ENCODE results near the gene CBFA2T2.
"Not testable (repeated sequence)": the region's sequence is repeated elsewhere in the genome, so short reads cannot be mapped to it uniquely, and the experiment has no call there.

The CBFA2T2 gene

DNA sequence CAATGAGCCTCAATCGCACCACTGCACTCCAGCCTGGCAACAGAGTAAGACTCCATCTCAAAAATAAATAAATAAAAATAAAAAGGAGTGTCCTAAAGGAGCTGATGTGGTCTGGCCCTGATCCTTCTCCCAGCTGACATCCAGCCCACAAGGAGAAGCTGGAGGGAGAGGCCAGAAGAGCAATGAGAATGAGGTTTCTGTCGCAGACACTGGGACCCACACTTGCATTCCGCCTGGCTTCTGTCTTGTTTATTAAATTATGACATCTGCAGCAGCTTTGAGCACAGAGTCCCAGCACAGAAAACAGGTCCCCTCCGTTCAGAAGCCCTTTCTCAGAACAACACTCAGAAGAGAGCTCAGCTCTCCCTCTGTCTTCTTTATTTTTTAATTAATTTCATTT is 206.6 kb downstream of the CBFA2T2 start:
- Histone ChIP-seq H2AK5ac (ENCODE audit: low read length) (no peak overlapping the region), H4K12ac (ENCODE audit: low read depth, low read length) (no peak overlapping the region), H3K4me1 (ENCODE audit: control insufficient read depth in 1 of 2, insufficient read depth in 2 of 2, low read length in 2 of 2) (no peaks in the 10 kb centered on the region), H3K79me2 (ENCODE audit: control insufficient read depth, insufficient read depth, low read length, poor library complexity) (no peaks in the 10 kb centered on the region), H3K9ac (ENCODE audit: low read length) (no peak overlapping the region), H3K18ac (ENCODE audit: low read length) (no peak overlapping the region), H2AFZ (ENCODE audit: insufficient read depth, low read length, poor library complexity) (no peak overlapping the region), H3K4me3 (ENCODE audit: low read depth, low read length) (no peak overlapping the region), H3K79me1 (ENCODE audit: low read length) (no peaks in the 10 kb centered on the region), H2BK120ac (ENCODE audit: insufficient read depth, low read length, poor library complexity) (no peak overlapping the region), H3K4ac (ENCODE audit: low read depth, low read length) (no peak overlapping the region), H3K4me2 (ENCODE audit: low read length) (no peak overlapping the region), H3K14ac (ENCODE audit: low read length) (no peak overlapping the region), H3K23ac (ENCODE audit: low read length) (no peak overlapping the region), H4K91ac (ENCODE audit: low read depth, low read length) (no peak overlapping the region), H2BK12ac (ENCODE audit: low read length) (no peak overlapping the region), H3K9me3 (ENCODE audit: insufficient read depth, low read depth, low read length) (peaks cover 7% of the 10 kb centered on the region), H3K27me3 (ENCODE audit: insufficient read depth, low read length) (no peaks in the 10 kb centered on the region), H3K27ac (ENCODE audit: low read depth, low read length) (no peak overlapping the region), H3K36me3 (ENCODE audit: control insufficient read depth in 1 of 2, insufficient read depth in 2 of 2, low read length in 2 of 2) (no peaks in the 10 kb centered on the region), H4K8ac (ENCODE audit: low read depth, low read length) (no peak overlapping the region), H2BK5ac (ENCODE audit: low read depth, low read length, poor library complexity) (no peak overlapping the region)
- DNase-seq, result no peak
- WGBS (ENCODE audit: extremely low coverage, insufficient coverage, insufficient read length), result no CpG with 5 or more reads among the region's 4 CpGs

DNA sequence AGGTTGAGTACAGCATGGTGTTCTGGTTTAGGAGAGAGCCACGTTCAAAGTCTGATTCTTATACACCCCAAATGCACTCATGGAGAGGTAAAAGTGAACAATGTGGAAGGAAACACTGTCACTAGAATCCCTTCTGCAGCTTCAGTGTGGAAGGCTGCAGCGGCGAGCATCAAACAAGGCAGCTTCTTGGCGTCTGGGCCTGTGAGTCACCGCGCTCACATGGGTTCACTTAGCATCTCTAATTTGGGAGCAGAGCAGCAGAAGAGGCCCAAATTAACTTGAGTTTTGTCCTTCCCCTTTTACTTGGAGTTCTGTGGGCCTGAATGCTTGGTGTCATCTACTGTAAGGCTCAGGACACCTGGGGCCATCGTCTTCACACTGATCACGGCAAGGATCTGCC is 207.2 kb downstream of the CBFA2T2 start:
- H3K23ac ChIP-seq (ENCODE audit: low read length), result no peak overlapping the region
- H3K9ac ChIP-seq (ENCODE audit: low read length), result no peak overlapping the region
- H4K91ac ChIP-seq (ENCODE audit: low read depth, low read length), result no peak overlapping the region
- H3K4me3 ChIP-seq (ENCODE audit: low read depth, low read length), result no peak overlapping the region
- no peak overlapping the region for H3K4me2 ChIP-seq (ENCODE audit: low read length)
- H4K8ac ChIP-seq (ENCODE audit: low read depth, low read length), result no peak overlapping the region
- no peak overlapping the region for H3K4ac ChIP-seq (ENCODE audit: low read depth, low read length)
- no peak overlapping the region for H2AFZ ChIP-seq (ENCODE audit: insufficient read depth, low read length, poor library complexity)
- H3K18ac ChIP-seq (ENCODE audit: low read length), result no peak overlapping the region
- WGBS (ENCODE audit: extremely low coverage, insufficient coverage, insufficient read length), result no CpG with 5 or more reads among the region's 8 CpGs
- H2BK120ac ChIP-seq (ENCODE audit: insufficient read depth, low read length, poor library complexity), result no peak overlapping the region
- H4K12ac ChIP-seq (ENCODE audit: low read depth, low read length), result no peak overlapping the region
- DNase-seq, result no peak
- H3K4me1 ChIP-seq (ENCODE audit: control insufficient read depth in 1 of 2, insufficient read depth in 2 of 2, low read length in 2 of 2), result no peaks in the 10 kb centered on the region
- no peaks in the 10 kb centered on the region for H3K79me2 ChIP-seq (ENCODE audit: control insufficient read depth, insufficient read depth, low read length, poor library complexity)
- H3K27me3 ChIP-seq (ENCODE audit: insufficient read depth, low read length), result no peaks in the 10 kb centered on the region
- no peak overlapping the region for H2BK5ac ChIP-seq (ENCODE audit: low read depth, low read length, poor library complexity)
- H3K36me3 ChIP-seq (ENCODE audit: control insufficient read depth in 1 of 2, insufficient read depth in 2 of 2, low read length in 2 of 2), result no peaks in the 10 kb centered on the region
- H3K9me3 ChIP-seq (ENCODE audit: insufficient read depth, low read depth, low read length), result peaks cover 11% of the 10 kb centered on the region
- H3K79me1 ChIP-seq (ENCODE audit: low read length), result no peaks in the 10 kb centered on the region
- no peak overlapping the region for H3K27ac ChIP-seq (ENCODE audit: low read depth, low read length)
- no peak overlapping the region for H2AK5ac ChIP-seq (ENCODE audit: low read length)
- no peak overlapping the region for H2BK12ac ChIP-seq (ENCODE audit: low read length)
- H3K14ac ChIP-seq (ENCODE audit: low read length), result no peak overlapping the region

DNA sequence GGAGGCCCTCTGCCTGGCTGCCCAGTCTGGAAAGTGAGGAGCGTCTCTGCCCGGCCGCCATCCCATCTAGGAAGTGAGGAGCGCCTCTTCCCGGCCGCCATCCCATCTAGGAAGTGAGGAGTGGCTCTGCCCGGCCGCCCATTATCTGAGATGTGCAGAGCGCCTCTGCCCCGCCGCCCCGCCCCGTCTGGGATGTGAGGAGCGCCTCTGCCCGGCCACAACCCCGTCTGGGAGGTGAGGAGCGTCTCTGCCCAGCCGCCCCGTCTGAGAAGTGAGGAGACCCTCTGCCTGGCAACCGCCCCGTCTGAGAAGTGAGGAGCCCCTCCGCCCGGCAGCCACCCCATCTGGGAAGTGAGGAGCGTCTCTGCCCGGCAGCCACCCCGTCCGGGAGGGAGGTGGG is 209.1 kb downstream of the CBFA2T2 start:
- H3K14ac ChIP-seq (ENCODE audit: low read length); H3K36me3 ChIP-seq (ENCODE audit: control insufficient read depth in 1 of 2, insufficient read depth in 2 of 2, low read length in 2 of 2); H3K79me2 ChIP-seq (ENCODE audit: control insufficient read depth, insufficient read depth, low read length, poor library complexity); H2AFZ ChIP-seq (ENCODE audit: insufficient read depth, low read length, poor library complexity); H3K18ac ChIP-seq (ENCODE audit: low read length); H3K4me3 ChIP-seq (ENCODE audit: low read depth, low read length); H3K23ac ChIP-seq (ENCODE audit: low read length); H3K4me2 ChIP-seq (ENCODE audit: low read length); H2BK5ac ChIP-seq (ENCODE audit: low read depth, low read length, poor library complexity); H3K79me1 ChIP-seq (ENCODE audit: low read length); H4K8ac ChIP-seq (ENCODE audit: low read depth, low read length); H3K4me1 ChIP-seq (ENCODE audit: control insufficient read depth in 1 of 2, insufficient read depth in 2 of 2, low read length in 2 of 2); H3K4ac ChIP-seq (ENCODE audit: low read depth, low read length); H3K9ac ChIP-seq (ENCODE audit: low read length); H3K27me3 ChIP-seq (ENCODE audit: insufficient read depth, low read length); H2BK12ac ChIP-seq (ENCODE audit: low read length); H2AK5ac ChIP-seq (ENCODE audit: low read length); DNase-seq; H4K12ac ChIP-seq (ENCODE audit: low read depth, low read length); H3K27ac ChIP-seq (ENCODE audit: low read depth, low read length); H4K91ac ChIP-seq (ENCODE audit: low read depth, low read length); H2BK120ac ChIP-seq (ENCODE audit: insufficient read depth, low read length, poor library complexity): not testable (repeated sequence)
- WGBS (ENCODE audit: extremely low coverage, insufficient coverage, insufficient read length), result no CpG with 5 or more reads among the region's 27 CpGs
- H3K9me3 ChIP-seq (ENCODE audit: insufficient read depth, low read depth, low read length), result peaks cover 12% of the 10 kb centered on the region

Data from trophoblast cell (in vitro differentiated cells and primary cell).